T-helper 2 cell (primary cell): Measurements from ENCODE around the gene SLC8B1.

ENCODE experiments used
- DNase-seq, 5 experiments: peaks; one replicate each; pipeline versions ENCODE4 v3.0.0 to v3.0.0-alpha.2; 2012 to 2022

Gene SLC8B1

GRCh38 chr12:113268136-113268535 lies 66.8 kb downstream of the SLC8B1 start:
- DNase-seq, result no peak

- DNase-seq, result no peak
Observed at GRCh38 chr12:113267621-113268020, 67.3 kb downstream of the SLC8B1 start.

GRCh38 chr12:113266106-113266895 lies 68.6 kb downstream of the SLC8B1 start:
- no peak for DNase-seq

- no peak for DNase-seq
Observed at GRCh38 chr12:113263431-113263963, 71.4 kb downstream of the SLC8B1 start.

- no peak for DNase-seq
Observed at GRCh38 chr12:113262710-113263109, 72.2 kb downstream of the SLC8B1 start.

GRCh38 chr12:113261847-113262470 lies 73.0 kb downstream of the SLC8B1 start:
- peak in 1 of 5 experiments; percentile 81 for DNase-seq

GRCh38 chr12:113260636-113261300 lies 74.1 kb downstream of the SLC8B1 start:
- DNase-seq, result no peak

- no peak for DNase-seq
Observed at GRCh38 chr12:113260127-113260526, 74.8 kb downstream of the SLC8B1 start.

- DNase-seq, result peak in 1 of 5 experiments; percentile 39
Observed at GRCh38 chr12:113257564-113257963, 77.3 kb downstream of the SLC8B1 start.

- DNase-seq, result no peak
Observed at GRCh38 chr12:113254298-113254697, 80.6 kb downstream of the SLC8B1 start.

- no peak for DNase-seq
Observed at GRCh38 chr12:113253532-113254285, 81.2 kb downstream of the SLC8B1 start.

- DNase-seq, result no peak
Observed at GRCh38 chr12:113252494-113252893, 82.4 kb downstream of the SLC8B1 start.

GRCh38 chr12:113251404-113252070 lies 83.4 kb downstream of the SLC8B1 start:
- no peak for DNase-seq

- no peak for DNase-seq
Observed at GRCh38 chr12:113250045-113250444, 84.9 kb downstream of the SLC8B1 start.

GRCh38 chr12:113249546-113249945 lies 85.4 kb downstream of the SLC8B1 start:
- no peak for DNase-seq

- no peak for DNase-seq
Observed at GRCh38 chr12:113248842-113249435, 86.0 kb downstream of the SLC8B1 start.
